PC-3 (cell line): Measurements from ENCODE around the gene UNC13C. TPM values are rescaled to one million over a fixed set of nuclear protein-coding genes. Genes with fewer than 3 reads are reported as not detected.

Source experiments
- ATAC-seq: fragments of 200-7000 bp; cut with Tn5 transposase; 2 replicates; pipeline ENCODE4 v1.9.1; 2020; ENCODE audit warnings: mild to moderate bottlenecking, moderate library complexity
- BruUV-seq: library from RNA; stranded (reverse); fragments of 400-500 nt; replicated peaks from 2 replicates; lab custom pipeline; 2021; lab: Mats Ljungman, UMichigan
- CTCF ChIA-PET: fragments of 300-600 bp; sonication (Branson Sonifier 250); formaldehyde crosslinking; loops from one replicate; lab custom pipeline; 2022; ENCODE audit warnings: antibody characterized with exemption; lab: Charles Lee
- POLR2A ChIA-PET: fragments of 300-600 bp; sonication (Branson Sonifier 250); formaldehyde crosslinking; loops from one replicate; lab custom pipeline; 2022; ENCODE audit warnings: antibody characterized with exemption; ENCODE audit not compliant: unreplicated experiment; lab: Charles Lee
- DNase-seq: peaks from one replicate; pipeline ENCODE4 v3.0.0-alpha.2; 2015
- H2AFZ ChIP-seq: fragments of 300-600 bp; sonication (generic); 2 replicates; pipeline ENCODE4 v1.6.0; 2016; ENCODE audit warnings: antibody characterized with exemption, low read length
- H3F3A ChIP-seq: fragments of 300-600 bp; sonication (generic); one replicate; pipeline ENCODE4 v1.6.0; 2017; ENCODE audit warnings: antibody characterized with exemption, low read length, control low read depth, mild to moderate bottlenecking; ENCODE audit not compliant: unreplicated experiment
- H3K27ac ChIP-seq: fragments of 300-600 bp; sonication (generic); 2 replicates; pipeline ENCODE4 v1.5.1; 2016; ENCODE audit warnings: mild to moderate bottlenecking, low read length
- H3K27me3 ChIP-seq: fragments of 300-600 bp; sonication (generic); 2 replicates; pipeline ENCODE4 v1.6.1; 2016; ENCODE audit warnings: low read length, mixed read lengths
- H3K36me3 ChIP-seq: fragments of 300-600 bp; sonication (generic); 2 replicates; pipeline ENCODE4 v1.6.1; 2016; ENCODE audit warnings: low read depth, mixed run types, low read length, mixed read lengths
- H3K4me1 ChIP-seq: fragments of 300-600 bp; sonication (generic); 2 replicates; pipeline ENCODE4 v1.5.1; 2016; ENCODE audit warnings: low read length; ENCODE audit not compliant: insufficient read depth
- H3K4me2 ChIP-seq: fragments of 300-600 bp; sonication (generic); 2 replicates; pipeline ENCODE4 v1.6.0; 2016; ENCODE audit warnings: low read length
- H3K4me3 ChIP-seq: fragments of 300-600 bp; sonication (generic); 2 replicates; pipeline ENCODE4 v1.5.1; 2016; ENCODE audit warnings: mild to moderate bottlenecking, low read length, mixed read lengths
- H3K79me2 ChIP-seq: fragments of 300-600 bp; sonication (generic); 2 replicates; pipeline ENCODE4 v1.6.1; 2017; ENCODE audit warnings: low read length, mixed read lengths
- H3K9ac ChIP-seq: fragments of 300-600 bp; sonication (generic); 2 replicates; pipeline ENCODE4 v1.6.0; 2016; ENCODE audit warnings: mild to moderate bottlenecking, low read length
- H3K9me2 ChIP-seq: fragments of 300-600 bp; sonication (generic); replicated peaks from 2 replicates; pipeline ENCODE4 v1.6.1; 2016; ENCODE audit warnings: mixed run types, low read length, mixed read lengths
- H3K9me3 ChIP-seq: fragments of 300-600 bp; sonication (generic); 2 replicates; pipeline ENCODE4 v1.6.1; 2016; ENCODE audit warnings: low read length, mixed read lengths
- H4K20me1 ChIP-seq: fragments of 300-600 bp; sonication (generic); 2 replicates; pipeline ENCODE4 v1.6.1; 2016; ENCODE audit warnings: low read length, mixed read lengths
- CTCF ChIP-seq: fragments of 300-600 bp; sonication (generic); conservative IDR thresholded peaks from 2 replicates; pipeline ENCODE4 v1.5.1; 2017; ENCODE audit warnings: antibody characterized with exemption, low read depth, mild to moderate bottlenecking, low read length
- EZH2 ChIP-seq: fragments of 300-600 bp; sonication (generic); IDR thresholded peaks from one replicate; pipeline ENCODE4 v1.6.1; 2017; ENCODE audit warnings: antibody characterized with exemption, mild to moderate bottlenecking, low read length; ENCODE audit not compliant: unreplicated experiment
- EZH2phosphoT487 ChIP-seq: fragments of 300-600 bp; sonication (generic); IDR thresholded peaks from 2 replicates; pipeline ENCODE4 v1.6.1; 2018; ENCODE audit warnings: mild to moderate bottlenecking, antibody characterized with exemption, low read length, borderline replicate concordance
- intact Hi-C: fragments of 100-400 bp; cut with micrococcal nuclease; formaldehyde crosslinking; loops from 2 replicates; pipeline ENCODE4 v1.9.0; 2023
- total RNA-seq: library from RNA; depleted of rRNA; stranded (reverse); fragments of >200 nt; gene quantifications from 2 replicates; pipeline ENCODE4 v1.2.3, GENCODE V29; 2014

UNC13C gene
- total RNA-seq, 1 experiment from 2014 or later, result not detected

GRCh38 chr15:54547491-54547890 is 569.2 kb downstream of the UNC13C start:
- BruUV-seq, result no TSS peak

GRCh38 chr15:54550954-54551353 is 572.7 kb downstream of the UNC13C start:
- TF ChIP-seq EZH2phosphoT487, result no peak
- TF ChIP-seq EZH2, result no peak
- BruUV-seq, result no TSS peak
- Histone ChIP-seq H3K4me1 (no peaks in the 10 kb centered on the region), H3K4me3 (no peak overlapping the region), H3K27ac (no peak overlapping the region), H3K9ac (no peak overlapping the region), H3K9me3 (no peaks in the 10 kb centered on the region), H3K36me3 (no peaks in the 10 kb centered on the region), H4K20me1 (no peaks in the 10 kb centered on the region), H3F3A (no peaks in the 10 kb centered on the region), H3K79me2 (no peaks in the 10 kb centered on the region), H3K27me3 (no peaks in the 10 kb centered on the region), H3K9me2 (no peaks in the 10 kb centered on the region), H3K4me2 (no peak overlapping the region), H2AFZ (no peak overlapping the region)
- intact Hi-C loops, result no loop called here
- CTCF ChIA-PET, result no interaction called here
- DNase-seq (no peak), ATAC-seq (no peak)
- POLR2A ChIA-PET, result no interaction called here

More at GRCh38 chr15:54547491-54547890, 569.2 kb downstream of the UNC13C start:
- no peak for DNase-seq
- Histone ChIP-seq H3K27ac (no peak overlapping the region), H3K9me3 (no peaks in the 10 kb centered on the region), H3K4me1 (no peaks in the 10 kb centered on the region), H2AFZ (no peak overlapping the region), H3F3A (no peaks in the 10 kb centered on the region), H3K4me3 (no peak overlapping the region), H3K9ac (no peak overlapping the region), H3K36me3 (no peaks in the 10 kb centered on the region), H4K20me1 (no peaks in the 10 kb centered on the region), H3K27me3 (no peaks in the 10 kb centered on the region), H3K79me2 (no peaks in the 10 kb centered on the region), H3K4me2 (no peak overlapping the region), H3K9me2 (no peaks in the 10 kb centered on the region)
- intact Hi-C loops, result no loop called here
- TF ChIP-seq EZH2, result no peak
- no peak for TF ChIP-seq EZH2phosphoT487
- TF ChIP-seq CTCF, result no peak
- ChIA-PET CTCF (no interaction called here), POLR2A (no interaction called here)
- no peak for ATAC-seq

GRCh38 chr15:54556231-54556630 is 578.0 kb downstream of the UNC13C start:
- no peaks in the 10 kb centered on the region for H3K36me3 ChIP-seq
- intact Hi-C loops, result no loop called here
- TF ChIP-seq EZH2phosphoT487, result no peak
- no peak for TF ChIP-seq CTCF
- no peak for TF ChIP-seq EZH2
- H3K4me3 ChIP-seq, result no peak overlapping the region
- ATAC-seq (no peak), DNase-seq (no peak)
- no peaks in the 10 kb centered on the region for H3K9me2 ChIP-seq
- POLR2A ChIA-PET, result no interaction called here
- H4K20me1 ChIP-seq, result no peaks in the 10 kb centered on the region
- H3F3A ChIP-seq, result no peaks in the 10 kb centered on the region
- no peaks in the 10 kb centered on the region for H3K79me2 ChIP-seq
- no peaks in the 10 kb centered on the region for H3K27me3 ChIP-seq
- H3K27ac ChIP-seq, result no peak overlapping the region
- no TSS peak for BruUV-seq
- no peaks in the 10 kb centered on the region for H3K4me1 ChIP-seq
- no peak overlapping the region for H3K4me2 ChIP-seq
- no peaks in the 10 kb centered on the region for H3K9me3 ChIP-seq
- no peak overlapping the region for H2AFZ ChIP-seq
- CTCF ChIA-PET, result no interaction called here
- H3K9ac ChIP-seq, result no peak overlapping the region
